Liver (tissue), 9 donors: Measurements from ENCODE around the gene LAMTOR4. TPM values are rescaled to one million over a fixed set of nuclear protein-coding genes. Genes with fewer than 3 reads are reported as not detected.

Source experiments
- DNase-seq: peaks from one replicate; pipeline ENCODE4 v3.0.0-alpha.2; 2017; ENCODE audit warnings: low spot score
- H3K27ac ChIP-seq, 2 donors: one replicate each; pipeline ENCODE4 v1.7.0; 2013; ENCODE audit warnings: inconsistent platforms in 2 of 2, low read length in 2 of 2, control low read depth in 1 of 2, low read depth in 1 of 2, mild to moderate bottlenecking in 1 of 2
- H3K27me3 ChIP-seq, 4 donors: one replicate each; pipeline versions ENCODE4 v1.6.1 to v1.7.0; 2013; ENCODE audit warnings: low read length in 3 of 4, inconsistent platforms in 1 of 4, mild to moderate bottlenecking in 1 of 4, moderate library complexity in 1 of 4; ENCODE audit not compliant: control insufficient read depth in 4 of 4, insufficient read depth in 4 of 4
- H3K36me3 ChIP-seq, 4 donors: one replicate each; pipeline versions ENCODE4 v1.6.1 to v1.7.0; 2013; ENCODE audit warnings: low read length in 3 of 4, mild to moderate bottlenecking in 3 of 4, low read depth in 1 of 4, moderate library complexity in 1 of 4; ENCODE audit not compliant: control insufficient read depth in 4 of 4, insufficient read depth in 3 of 4
- H3K4me1 ChIP-seq, 4 donors: one replicate each; pipeline versions ENCODE4 v1.6.1 to v1.7.0; 2013; ENCODE audit warnings: low read length in 3 of 4, mild to moderate bottlenecking in 3 of 4, moderate library complexity in 1 of 4; ENCODE audit not compliant: control insufficient read depth in 4 of 4, insufficient read depth in 4 of 4
- H3K4me3 ChIP-seq, 3 donors: one replicate each; pipeline versions ENCODE4 v1.6.1 to v1.7.0; 2013; ENCODE audit warnings: low read length in 3 of 3, control low read depth in 1 of 3, low read depth in 1 of 3, mild to moderate bottlenecking in 1 of 3
- H3K9ac ChIP-seq, 2 donors: one replicate each; pipeline ENCODE4 v1.7.0; 2013; ENCODE audit warnings: low read length in 2 of 2, mild to moderate bottlenecking in 2 of 2, moderate library complexity in 2 of 2, control low read depth in 1 of 2, low read depth in 1 of 2
- H3K9me3 ChIP-seq, 4 donors: one replicate each; pipeline versions ENCODE4 v1.6.1 to v1.7.0; 2013; ENCODE audit warnings: low read length in 3 of 4; ENCODE audit not compliant: control insufficient read depth in 4 of 4
- ATF3 ChIP-seq: IDR thresholded peaks from 2 replicates; pipeline ENCODE4 v1.6.1; 2016; ENCODE audit warnings: antibody characterized with exemption
- CTCF ChIP-seq: fragments of 150-350 bp; IDR thresholded peaks from 2 replicates; pipeline ENCODE4 v1.5.1; 2017; ENCODE audit warnings: improper control_type of control experiment, low read depth, low read length; ENCODE audit not compliant: missing input control
- EGR1 ChIP-seq, 2 donors: IDR thresholded peaks; 2 replicates each; pipeline ENCODE4 v1.6.1; 2016 to 2018; ENCODE audit warnings: antibody characterized with exemption in 2 of 2, low read depth in 2 of 2
- FOXA1 ChIP-seq: IDR thresholded peaks from 2 replicates; pipeline ENCODE4 v1.6.1; 2016; ENCODE audit warnings: antibody characterized with exemption
- GABPA ChIP-seq, 2 donors: IDR thresholded peaks in 1 of 2; conservative IDR thresholded peaks in 1 of 2; 2 replicates each; pipeline ENCODE4 v1.6.1; 2016; ENCODE audit warnings: antibody characterized with exemption in 2 of 2, mild to moderate bottlenecking in 1 of 2, moderate library complexity in 1 of 2
- HNF4A ChIP-seq, 2 donors: conservative IDR thresholded peaks; 2 replicates each; pipeline ENCODE4 v1.6.1; 2016; ENCODE audit warnings: antibody characterized with exemption in 2 of 2, mild to moderate bottlenecking in 2 of 2
- JUND ChIP-seq, 2 donors: IDR thresholded peaks; 2 replicates each; pipeline ENCODE4 v1.6.1; 2016; ENCODE audit warnings: antibody characterized with exemption in 2 of 2
- NR2F2 ChIP-seq: IDR thresholded peaks from 2 replicates; pipeline ENCODE4 v1.6.1; 2016; ENCODE audit warnings: antibody characterized with exemption
- RAD21 ChIP-seq, 2 donors: IDR thresholded peaks; 2 replicates each; pipeline ENCODE4 v1.6.1; 2016; ENCODE audit warnings: antibody characterized with exemption in 2 of 2, mild to moderate bottlenecking in 2 of 2
- RXRA ChIP-seq, 2 donors: IDR thresholded peaks; 2 replicates each; pipeline ENCODE4 v1.6.1; 2017 to 2018; ENCODE audit warnings: antibody characterized with exemption in 2 of 2, mild to moderate bottlenecking in 1 of 2
- SP1 ChIP-seq: IDR thresholded peaks from 2 replicates; pipeline ENCODE4 v1.6.1; 2018; ENCODE audit warnings: antibody characterized with exemption, mild to moderate bottlenecking
- TAF1 ChIP-seq: conservative IDR thresholded peaks from 2 replicates; pipeline ENCODE4 v1.6.1; 2016; ENCODE audit warnings: antibody characterized with exemption, mild to moderate bottlenecking
- YY1 ChIP-seq: IDR thresholded peaks from 2 replicates; pipeline ENCODE4 v1.6.1; 2016; ENCODE audit warnings: antibody characterized with exemption, mild to moderate bottlenecking
- ZBTB33 ChIP-seq: IDR thresholded peaks from 2 replicates; pipeline ENCODE4 v1.6.1; 2016; ENCODE audit warnings: antibody characterized with exemption
- WGBS: extraction: QIAGEN DNeasy Blood & Tissue Kit; methylation state at CpG from one replicate; pipeline ENCODE4 v1.1.7; 2013; 5-methylcytosine and 5-hydroxymethylcytosine counted together
- polyA plus RNA-seq, 2 donors: library from polyadenylated mRNA; stranded (reverse) in 1 of 2; unstranded in 1 of 2; fragments of 200-250 nt in 1 of 2; fragments of >200 nt in 1 of 2; fragmentation: Nextera tagmentation in 1 of 2; extraction: Ambion mirVana in 1 of 2; gene quantifications; one replicate each; pipeline versions ENCODE4 v1.2.1 to v1.2.3, GENCODE V29; 2013 to 2015
- total RNA-seq, 2 donors: library from RNA; depleted of rRNA; stranded (reverse); fragments of >200 nt; gene quantifications; one replicate each; pipeline ENCODE4 v1.2.3, GENCODE V29; 2014
- TF ChIP-seq, protein P1 (sequence below): IDR thresholded peaks from 2 replicates; pipeline ENCODE4 v1.6.1; 2016; ENCODE audit warnings: antibody characterized with exemption
- TF ChIP-seq, protein P2 (sequence below): IDR thresholded peaks from 2 replicates; pipeline ENCODE4 v1.6.1; 2016; ENCODE audit warnings: antibody characterized with exemption, mild to moderate bottlenecking
- donor health status: healthy.
- donor health status: healthy.
- donor health status: healthy.
- donor health status: healthy.
- donor health status: healthy.

The LAMTOR4 gene
- total and polyA plus RNA-seq, 4 donors = 28.4 to 112 (median 57.7) TPM

GRCh38 chr7:100166970-100167911 lies 18.5 kb downstream of the LAMTOR4 start (continued):
- TF ChIP-seq CTCF (no peak), RAD21 (IDR thresholded peaks at IDR 0.05) (no peak), GABPA (IDR thresholded peaks at IDR 0.05 in 1 of 2, conservative IDR thresholded peaks at IDR 0.05 in 1 of 2) (no peak), NR2F2 (no peak)

DNA sequence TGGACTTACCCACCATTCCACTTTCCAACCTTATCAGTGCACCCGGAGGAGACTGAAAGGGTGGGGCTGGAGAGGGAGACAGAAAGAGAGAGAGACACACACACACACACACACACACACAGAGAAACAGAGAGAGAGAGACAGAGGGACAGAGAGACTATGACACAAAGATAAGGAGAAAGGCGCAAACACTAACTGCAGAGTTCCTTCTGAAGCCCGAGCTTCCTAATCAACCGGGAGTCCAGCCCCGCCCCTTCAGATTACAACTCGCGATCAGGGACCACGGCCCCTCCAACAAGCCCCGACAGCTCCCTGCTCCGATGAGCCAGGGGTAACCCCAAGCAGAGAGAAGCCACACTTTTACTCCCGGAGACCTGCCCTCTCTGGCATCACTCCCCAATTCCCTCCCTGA lies 19.2 kb downstream of the LAMTOR4 start:
- no peak overlapping the region for H3K27ac ChIP-seq
- no peaks in the 10 kb centered on the region for H3K9me3 ChIP-seq
- no peak overlapping the region for H3K9ac ChIP-seq
- H3K36me3 ChIP-seq = no peaks in the 10 kb centered on the region
- peaks cover 0 to 11% (median 4%) of the 10 kb centered on the region in 4 donors for H3K4me1 ChIP-seq
- no peak for TF ChIP-seq YY1
- no peak for TF ChIP-seq GABPA (IDR thresholded peaks at IDR 0.05 in 1 of 2, conservative IDR thresholded peaks at IDR 0.05 in 1 of 2)
- TF ChIP-seq, protein P1, sequence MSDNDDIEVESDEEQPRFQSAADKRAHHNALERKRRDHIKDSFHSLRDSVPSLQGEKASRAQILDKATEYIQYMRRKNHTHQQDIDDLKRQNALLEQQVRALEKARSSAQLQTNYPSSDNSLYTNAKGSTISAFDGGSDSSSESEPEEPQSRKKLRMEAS = no peak
- no peak for TF ChIP-seq RAD21 (IDR thresholded peaks at IDR 0.05)
- DNase-seq = no peak
- WGBS = 4% methylated on average over 11 of the region's 11 CpGs
- H3K4me3 ChIP-seq = peak overlapping the region in 1 of 3 donors; percentile 26
- peaks cover 0 to 8% (median 2%) of the 10 kb centered on the region in 4 donors for H3K27me3 ChIP-seq

DNA sequence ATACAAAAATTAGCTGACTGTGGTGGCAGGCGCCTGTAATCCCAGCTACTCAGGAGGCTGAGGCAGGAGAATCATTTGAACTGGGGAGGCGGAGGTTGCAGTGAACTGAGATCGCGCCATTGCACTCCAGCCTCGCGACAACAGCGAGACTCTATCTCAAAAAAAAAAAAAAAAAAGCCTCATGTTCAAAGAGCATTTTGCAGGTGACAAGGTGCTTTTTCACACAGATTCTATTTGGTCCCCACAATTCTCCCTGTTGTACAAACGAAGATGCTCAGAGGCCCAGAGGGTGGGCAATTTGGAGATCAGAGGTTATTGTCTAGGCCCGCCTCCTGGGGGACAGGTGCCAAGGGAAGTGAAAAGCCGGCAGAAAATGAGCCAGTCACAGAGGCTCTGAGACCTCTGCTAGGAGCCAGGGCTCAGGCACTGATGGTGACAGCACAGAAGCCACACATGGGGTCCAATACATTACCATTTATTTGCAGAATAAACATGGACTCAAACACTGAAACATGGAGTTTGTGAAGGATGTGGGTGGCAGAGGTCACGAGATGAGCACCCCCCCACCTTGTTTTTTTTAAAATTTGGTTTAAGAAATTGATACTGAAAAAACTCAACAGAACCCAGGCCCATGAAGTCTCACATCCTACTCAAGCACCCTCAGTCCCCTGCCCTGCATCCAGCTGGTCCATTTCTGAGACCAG lies 20.6 kb downstream of the LAMTOR4 start:
- Histone ChIP-seq H3K9me3 (no peaks in the 10 kb centered on the region), H3K27me3 (peaks cover 0 to 8% (median 2%) of the 10 kb centered on the region in 4 donors)
- TF ChIP-seq ATF3 = no peak
- no peak for TF ChIP-seq RAD21 (IDR thresholded peaks at IDR 0.05)
- TF ChIP-seq RXRA (IDR thresholded peaks at IDR 0.05) = no peak
- TF ChIP-seq TAF1 = no peak
- TF ChIP-seq, protein P2, sequence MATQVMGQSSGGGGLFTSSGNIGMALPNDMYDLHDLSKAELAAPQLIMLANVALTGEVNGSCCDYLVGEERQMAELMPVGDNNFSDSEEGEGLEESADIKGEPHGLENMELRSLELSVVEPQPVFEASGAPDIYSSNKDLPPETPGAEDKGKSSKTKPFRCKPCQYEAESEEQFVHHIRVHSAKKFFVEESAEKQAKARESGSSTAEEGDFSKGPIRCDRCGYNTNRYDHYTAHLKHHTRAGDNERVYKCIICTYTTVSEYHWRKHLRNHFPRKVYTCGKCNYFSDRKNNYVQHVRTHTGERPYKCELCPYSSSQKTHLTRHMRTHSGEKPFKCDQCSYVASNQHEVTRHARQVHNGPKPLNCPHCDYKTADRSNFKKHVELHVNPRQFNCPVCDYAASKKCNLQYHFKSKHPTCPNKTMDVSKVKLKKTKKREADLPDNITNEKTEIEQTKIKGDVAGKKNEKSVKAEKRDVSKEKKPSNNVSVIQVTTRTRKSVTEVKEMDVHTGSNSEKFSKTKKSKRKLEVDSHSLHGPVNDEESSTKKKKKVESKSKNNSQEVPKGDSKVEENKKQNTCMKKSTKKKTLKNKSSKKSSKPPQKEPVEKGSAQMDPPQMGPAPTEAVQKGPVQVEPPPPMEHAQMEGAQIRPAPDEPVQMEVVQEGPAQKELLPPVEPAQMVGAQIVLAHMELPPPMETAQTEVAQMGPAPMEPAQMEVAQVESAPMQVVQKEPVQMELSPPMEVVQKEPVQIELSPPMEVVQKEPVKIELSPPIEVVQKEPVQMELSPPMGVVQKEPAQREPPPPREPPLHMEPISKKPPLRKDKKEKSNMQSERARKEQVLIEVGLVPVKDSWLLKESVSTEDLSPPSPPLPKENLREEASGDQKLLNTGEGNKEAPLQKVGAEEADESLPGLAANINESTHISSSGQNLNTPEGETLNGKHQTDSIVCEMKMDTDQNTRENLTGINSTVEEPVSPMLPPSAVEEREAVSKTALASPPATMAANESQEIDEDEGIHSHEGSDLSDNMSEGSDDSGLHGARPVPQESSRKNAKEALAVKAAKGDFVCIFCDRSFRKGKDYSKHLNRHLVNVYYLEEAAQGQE = no peak
- TF ChIP-seq FOXA1 = no peak
- TF ChIP-seq, protein P1 = no peak
- TF ChIP-seq YY1 = no peak
- TF ChIP-seq SP1 = no peak
- no peak for TF ChIP-seq CTCF
- no peak for TF ChIP-seq JUND (IDR thresholded peaks at IDR 0.05)
- no peak for TF ChIP-seq ZBTB33
- TF ChIP-seq EGR1 (IDR thresholded peaks at IDR 0.05; ENCODE audit: low read depth in 2 of 2) = no peak
- no peak for TF ChIP-seq HNF4A (conservative IDR thresholded peaks at IDR 0.05)
- no peak for TF ChIP-seq GABPA (IDR thresholded peaks at IDR 0.05 in 1 of 2, conservative IDR thresholded peaks at IDR 0.05 in 1 of 2)

More for the DNA sequence above, 20.6 kb downstream of the LAMTOR4 start:
- DNase-seq = no peak
- Histone ChIP-seq H3K4me3 (no peak overlapping the region), H3K27ac (no peak overlapping the region), H3K4me1 (peaks cover 0 to 11% (median 4%) of the 10 kb centered on the region in 4 donors), H3K9ac (no peak overlapping the region), H3K36me3 (no peaks in the 10 kb centered on the region)
- 65% methylated on average over 11 of the region's 11 CpGs for WGBS
